ENCODE results near the gene TMEM248.

Gene TMEM248

GRCh38 chr7:67006965-67007364 is 85.9 kb downstream of the TMEM248 start:
- DNase-seq, result no peak
